SK-N-MC (cell line): ENCODE measurements around the gene ABR.

ENCODE experiments used
- EZH2 ChIP-seq: fragments of 200-600 bp; sonication (generic); IDR thresholded peaks from one replicate; pipeline ENCODE4 v1.6.1; 2017; ENCODE audit warnings: antibody characterized with exemption
- POLR2AphosphoS5 ChIP-seq: IDR thresholded peaks from 2 replicates; pipeline ENCODE4 v1.6.1; 2012; ENCODE audit warnings: mild to moderate bottlenecking, low read depth, low read length, borderline replicate concordance

DNA sequence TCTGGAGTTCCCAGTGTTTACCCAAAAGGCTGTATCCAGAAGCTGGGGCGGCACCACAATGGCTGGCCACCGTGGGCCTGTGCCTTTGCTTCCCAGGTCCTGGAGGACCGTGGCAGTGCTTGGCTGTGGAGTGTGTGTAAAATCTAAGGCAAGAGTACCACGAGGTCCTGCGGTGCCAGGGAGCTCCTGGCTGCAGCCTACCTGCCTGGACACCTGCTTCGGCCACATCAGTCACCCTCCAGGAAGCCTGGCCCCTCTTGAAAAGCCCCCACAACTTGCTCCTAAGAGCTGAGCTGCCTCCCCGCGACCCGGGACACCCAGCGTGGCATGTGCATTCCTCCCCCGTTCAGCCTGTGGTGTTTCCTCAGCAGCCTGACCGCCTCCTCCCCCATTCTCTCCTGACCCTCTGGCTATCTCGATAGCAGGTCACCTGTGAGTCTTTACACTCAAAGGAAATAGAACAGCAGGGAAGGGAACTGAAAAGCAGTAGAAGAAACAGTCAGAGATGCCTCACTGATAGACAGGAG is 174.9 kb downstream of the ABR start:
- TF ChIP-seq EZH2 (no peak), POLR2AphosphoS5 (no peak)
